ENCODE results near the gene EEF1AKMT4. TPM values are rescaled to one million over a fixed set of nuclear protein-coding genes. Genes with fewer than 3 reads are reported as not detected.

The EEF1AKMT4 gene
- total RNA-seq, 2 donors from 2014 or later: 2.1 TPM

DNA sequence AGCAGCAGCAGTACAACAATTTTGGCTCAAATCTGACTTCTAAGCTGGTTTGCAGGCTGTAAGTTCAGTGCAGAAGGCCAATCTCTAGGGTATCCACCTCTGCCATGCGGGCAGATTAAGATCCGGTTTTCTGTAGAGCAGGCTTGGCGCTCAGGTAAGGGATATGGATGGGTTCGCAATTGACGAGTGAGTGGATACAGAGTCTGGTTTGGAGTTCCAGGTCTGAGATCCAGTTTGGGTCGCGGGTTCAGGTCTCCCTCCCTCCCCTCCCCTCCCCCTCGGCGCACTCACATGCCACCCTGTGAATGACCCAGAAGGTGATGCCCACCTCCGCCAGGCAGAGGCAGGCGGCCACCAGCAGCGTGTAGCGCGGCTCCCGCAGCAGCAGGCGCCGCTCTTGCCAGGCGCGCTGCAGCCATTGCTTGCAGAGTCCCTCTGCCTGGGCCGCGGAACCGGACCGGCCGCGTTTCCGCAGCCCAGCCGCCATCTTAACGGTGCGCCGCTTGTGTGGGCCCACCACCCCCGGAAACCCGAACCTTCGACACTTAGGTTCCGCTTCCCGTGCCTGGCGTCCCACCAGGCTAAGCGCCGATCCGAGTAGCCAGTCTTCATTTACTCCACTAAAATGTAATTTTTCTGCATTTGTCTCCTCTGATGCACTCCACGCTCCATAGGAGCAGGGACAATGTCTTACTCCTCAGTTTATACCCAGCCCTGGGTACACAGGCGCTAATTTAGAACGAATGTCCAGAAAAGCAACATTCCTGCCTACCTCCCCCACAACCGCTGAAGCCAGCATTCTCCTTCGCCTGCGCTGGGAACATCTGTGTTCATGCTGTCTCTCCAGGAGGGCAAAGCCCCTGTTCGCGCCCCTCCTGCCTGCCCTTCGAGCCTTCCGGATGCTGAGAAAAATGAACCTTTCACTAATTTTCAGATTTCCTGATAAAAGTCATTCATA lies 739 bp upstream of the EEF1AKMT4 start, which contains the start of gene ALG3:
Gene ALG3, minus strand, starts transcription at position 509 of the 958 bp plus-strand sequence. Its CDS starts 22 bp downstream, at position 487.
- no peak for TF ChIP-seq CTCF (IDR thresholded peaks at IDR 0.05)
- H3K36me3 ChIP-seq: peaks cover 19% of the 10 kb centered on the region
- peak within 1 kb of the TSS; percentile 87 to 93 for H3K4me3 ChIP-seq
- H3K9me3 ChIP-seq: no peaks in the 10 kb centered on the region
- H3K27ac ChIP-seq: peak within 1 kb of the TSS; percentile 83 to 86
- H3K27me3 ChIP-seq: no peaks in the 10 kb centered on the region
- peak; percentile 79 for DNase-seq (ENCODE audit: low spot score)
- H3K4me1 ChIP-seq: peaks cover 0 to 14% of the 10 kb centered on the region in 2 donors

- TF ChIP-seq CTCF (IDR thresholded peaks at IDR 0.05): peak; percentile 86 to 95
- Histone ChIP-seq H3K9me3 (no peaks in the 10 kb centered on the region), H3K4me1 (peaks cover 0 to 14% of the 10 kb centered on the region in 2 donors)
Measured at GRCh38 chr3:184250167-184250828, 826 bp downstream of the EEF1AKMT4 start.

DNA sequence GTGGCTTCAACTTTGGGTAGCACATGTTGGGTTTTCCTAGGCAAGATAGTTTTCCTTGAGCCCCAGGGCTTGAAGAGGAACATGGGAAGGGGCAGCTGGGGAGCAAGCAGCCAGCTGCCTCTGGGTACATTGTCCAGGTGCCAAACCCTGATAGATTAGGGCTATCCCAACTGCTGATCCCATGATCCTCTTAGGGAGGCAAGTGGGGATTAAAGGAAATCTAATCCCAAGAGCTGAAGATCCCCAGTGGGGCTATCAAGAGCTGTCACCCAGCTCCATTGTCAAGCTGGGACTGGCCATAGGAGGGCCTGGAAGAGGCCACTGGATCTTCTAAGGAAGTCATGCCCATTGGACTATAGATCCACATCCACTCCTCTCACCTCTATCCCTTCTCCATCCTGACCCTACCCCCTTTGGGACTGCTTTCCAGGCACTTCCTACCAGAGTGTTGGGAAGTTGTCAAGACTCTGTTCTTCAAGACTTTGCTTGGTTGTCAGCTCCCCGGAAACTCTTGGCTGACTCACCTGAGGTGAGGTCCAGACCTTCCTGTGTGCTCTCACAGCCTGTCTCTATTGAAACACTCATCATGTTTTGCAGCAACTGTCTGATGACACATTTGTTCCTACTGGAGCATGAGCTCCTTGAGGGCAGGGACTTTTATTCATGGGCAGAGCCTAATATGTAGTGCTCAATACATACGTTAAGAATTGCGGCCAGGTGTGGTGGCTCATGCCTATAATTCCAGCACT lies 6.0 kb downstream of the EEF1AKMT4 start:
- Histone ChIP-seq H3K4me1 (peaks cover 0 to 10% of the 10 kb centered on the region in 2 donors), H3K4me3 (no peak overlapping the region), H3K27me3 (peaks cover 0 to 3% of the 10 kb centered on the region in 2 donors), H3K9me3 (no peaks in the 10 kb centered on the region), H3K27ac (no peak overlapping the region), H3K36me3 (no peaks in the 10 kb centered on the region)
- no peak for TF ChIP-seq CTCF (IDR thresholded peaks at IDR 0.05)
- DNase-seq (ENCODE audit: low spot score): no peak

More at GRCh38 chr3:184250167-184250828, 826 bp downstream of the EEF1AKMT4 start:
- H3K36me3 ChIP-seq: peaks cover 4% of the 10 kb centered on the region
- H3K4me3 ChIP-seq: peak overlapping the region; percentile 87 to 93
- no peaks in the 10 kb centered on the region for H3K27me3 ChIP-seq
- DNase-seq (ENCODE audit: low spot score): peak; percentile 90
- peak overlapping the region; percentile 63 to 86 for H3K27ac ChIP-seq

GRCh38 chr3:184257083-184257915 lies 7.8 kb downstream of the EEF1AKMT4 start:
- Histone ChIP-seq H3K4me1 (peaks cover 0 to 26% of the 10 kb centered on the region in 2 donors), H3K27me3 (peaks cover 0 to 12% of the 10 kb centered on the region in 2 donors), H3K36me3 (no peaks in the 10 kb centered on the region), H3K9me3 (no peaks in the 10 kb centered on the region), H3K4me3 (no peak overlapping the region), H3K27ac (no peak overlapping the region)
- DNase-seq (ENCODE audit: low spot score): no peak
- TF ChIP-seq CTCF (IDR thresholded peaks at IDR 0.05): no peak

DNA sequence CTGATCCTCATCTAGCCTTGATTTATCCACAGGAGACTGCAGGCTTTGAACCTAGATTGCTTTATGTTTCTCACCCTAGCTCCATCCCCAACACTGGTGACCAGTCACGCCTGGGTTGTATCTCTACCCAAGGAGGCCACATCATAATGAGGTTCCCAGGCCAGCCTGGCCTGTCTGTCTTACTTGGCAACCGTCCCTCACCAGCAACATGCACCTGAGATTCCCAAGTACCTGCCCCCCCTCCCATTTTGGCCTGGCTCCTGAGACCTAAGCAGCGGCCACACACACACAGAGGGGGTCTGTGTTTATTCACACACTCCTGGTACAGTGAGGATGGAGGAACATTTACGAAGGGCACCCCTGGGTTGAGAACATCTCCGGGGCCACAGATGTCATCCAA lies 9.5 kb downstream of the EEF1AKMT4 start:
- Histone ChIP-seq H3K9me3 (no peaks in the 10 kb centered on the region), H3K4me3 (no peak overlapping the region), H3K27ac (no peak overlapping the region), H3K4me1 (peaks cover 0 to 32% of the 10 kb centered on the region in 2 donors), H3K36me3 (no peaks in the 10 kb centered on the region), H3K27me3 (peaks cover 3 to 23% of the 10 kb centered on the region in 2 donors)
- TF ChIP-seq CTCF (IDR thresholded peaks at IDR 0.05): no peak
- no peak for DNase-seq (ENCODE audit: low spot score)

Measured in right atrium auricular region (tissue), 2 donors.